K562 (cell line): ENCODE results near the gene MLST8. TPM values are rescaled to one million over a fixed set of nuclear protein-coding genes. Genes with fewer than 3 reads are reported as not detected.
A peak's percentile ranks its signal among the peaks of the same experiment; 100 is the strongest.

ENCODE experiments used
- ADNP ChIP-seq: fragments of 200-800 bp; sonication (Bioruptor generic); IDR thresholded peaks from 2 replicates; pipeline ENCODE4 v1.6.1; 2016; ENCODE audit warnings: missing genetic modification characterization, missing compliant biosample characterization
- ATF7 ChIP-seq: fragments of 450-650 bp; IDR thresholded peaks from 2 replicates; pipeline ENCODE4 v1.7.1; 2014; ENCODE audit warnings: mild to moderate bottlenecking, moderate library complexity
- CBX1 ChIP-seq: sonication (generic); IDR thresholded peaks from 2 replicates; pipeline ENCODE4 v1.6.1; 2016; ENCODE audit warnings: antibody characterized with exemption, low read depth, mild to moderate bottlenecking
- ESRRA ChIP-seq: fragments of 450-650 bp; IDR thresholded peaks from 2 replicates; pipeline ENCODE4 v1.6.1; 2014; ENCODE audit warnings: low read depth, mild to moderate bottlenecking, moderate library complexity, borderline replicate concordance
- ETV1 ChIP-seq: fragments of 450-650 bp; conservative IDR thresholded peaks from 2 replicates; pipeline ENCODE4 v1.6.1; 2016; ENCODE audit warnings: missing genetic modification characterization, control low read depth, low read depth, missing compliant biosample characterization
- HDAC2 ChIP-seq: fragments of 450-650 bp; IDR thresholded peaks from 2 replicates; pipeline ENCODE4 v1.6.1; 2016; ENCODE audit warnings: mild to moderate bottlenecking
- HINFP ChIP-seq: fragments of 450-650 bp; conservative IDR thresholded peaks from 2 replicates; pipeline ENCODE4 v1.6.1; 2016; ENCODE audit warnings: missing genetic modification characterization, low read depth, mild to moderate bottlenecking, control low read depth, missing compliant biosample characterization
- MAZ ChIP-seq, 2 experiments: fragments of 450-650 bp in 1 of 2; sonication (generic) in 1 of 2; formaldehyde crosslinking; IDR thresholded peaks in 1 of 2; conservative IDR thresholded peaks in 1 of 2; 2 replicates each; pipeline versions ENCODE4 v1.4.0 to v1.5.0; 2020; ENCODE audit warnings: mild to moderate bottlenecking in 1 of 2, missing genetic modification reagents in 1 of 2
- NR2F6 ChIP-seq: fragments of 450-650 bp; formaldehyde crosslinking; IDR thresholded peaks from 2 replicates; pipeline ENCODE4 v1.4.0; 2020; ENCODE audit warnings: mild to moderate bottlenecking
- RCOR1 ChIP-seq, 2 experiments: IDR thresholded peaks; 2 replicates each; pipeline ENCODE4 v1.6.1; 2012; ENCODE audit warnings: low read depth in 2 of 2, low read length in 2 of 2, borderline replicate concordance in 1 of 2, improper control_type of control experiment in 1 of 2
- REST ChIP-seq, 2 experiments: fragments of 450-650 bp; formaldehyde crosslinking in 1 of 2; IDR thresholded peaks; 2 replicates each; pipeline versions ENCODE4 v1.4.0 to v1.6.1; 2014 to 2020; ENCODE audit warnings: mild to moderate bottlenecking in 2 of 2, borderline replicate concordance in 1 of 2, low read depth in 1 of 2
- SMC3 ChIP-seq: conservative IDR thresholded peaks from 2 replicates; pipeline ENCODE4 v1.6.1; 2011; ENCODE audit warnings: low read depth, low read length, improper control_type of control experiment; ENCODE audit not compliant: insufficient read depth
- TBP ChIP-seq: optimal IDR thresholded peaks from 2 replicates; pipeline ENCODE3; 2011; ENCODE audit warnings: low read depth, low read length, improper control_type of control experiment
- TFAP4 ChIP-seq: sonication (generic); formaldehyde crosslinking; IDR thresholded peaks from 2 replicates; pipeline ENCODE4 v1.8.0; 2022; ENCODE audit warnings: missing genetic modification reagents, mild to moderate bottlenecking, moderate library complexity, borderline replicate concordance
- THRAP3 ChIP-seq: fragments of 450-650 bp; IDR thresholded peaks from 2 replicates; pipeline ENCODE4 v1.6.1; 2016; ENCODE audit warnings: mild to moderate bottlenecking, inconsistent platforms, borderline replicate concordance
- ZNF140 ChIP-seq: fragments of 250-450 bp; sonication (Bioruptor Pico); IDR thresholded peaks from 2 replicates; pipeline ENCODE4 v1.8.0; 2021; ENCODE audit warnings: moderate library complexity, mild to moderate bottlenecking, inconsistent platforms
- ZNF253 ChIP-seq: fragments of 250-450 bp; sonication (Bioruptor Pico); conservative IDR thresholded peaks from 2 replicates; pipeline ENCODE4 v1.6.1; 2021; ENCODE audit warnings: mild to moderate bottlenecking
- ZNF79 ChIP-seq: fragments of 250-450 bp; sonication (Bioruptor Pico); IDR thresholded peaks from 2 replicates; pipeline ENCODE4 v1.4.0; 2020; ENCODE audit warnings: low read depth, mild to moderate bottlenecking, moderate library complexity
- polyA plus RNA-seq, 8 experiments: library from polyadenylated mRNA; depleted of rRNA in 4 of 8; stranded (reverse) in 5 of 8; unstranded in 3 of 8; fragments of >200 nt; fragmentation: Nextera tagmentation in 2 of 8; fragmentation: Illumina TruSeq in 1 of 8; extraction: Ambion mirVana in 2 of 8; extraction: Trizol in 1 of 8; gene quantifications; 2 replicates each; pipeline versions ENCODE4 v1.2.1 to v1.2.3, GENCODE V29; 2011 to 2014; ENCODE audit warnings: inconsistent platforms in 1 of 8, missing spikeins in 1 of 8
- total RNA-seq, 7 experiments: library from RNA; depleted of rRNA in 6 of 7; stranded (reverse); fragments of >200 nt in 6 of 7; fragmentation: Illumina TruSeq in 2 of 7; extraction: Trizol in 2 of 7; gene quantifications; 2 replicates each; pipeline versions ENCODE4 v1.2.1 to v1.2.3, GENCODE V29; 2011 to 2021; ENCODE audit warnings: low replicate concordance in 1 of 7

MLST8 gene
- total and polyA plus RNA-seq, 9 of the 15 experiments (the other 6 are each of a cell fraction or from before 2014, with no cell fraction given), result 1.5 to 116 (median 43.3) TPM

- TF ChIP-seq ZNF140 (CRISPR knock-in tag) (no peak), REST (IDR thresholded peaks at IDR 0.05; ENCODE audit: borderline replicate concordance) (peak; percentile 75), REST (CRISPR knock-in tag; IDR thresholded peaks at IDR 0.05; ENCODE audit: low read depth) (no peak), ZNF253 (CRISPR knock-in tag) (no peak), MAZ (CRISPR knock-in tag; conservative IDR thresholded peaks at IDR 0.05 in 1 of 2, IDR thresholded peaks at IDR 0.05 in 1 of 2) (peak in 1 of 2 experiments; percentile 49; a peak in 1 of 4 replicates), SMC3 (peak; percentile 48; the same call in 1 of the 2 replicates), ADNP (tag) (peak; percentile 48; the same call in 1 of the 2 replicates), RCOR1 (IDR thresholded peaks at IDR 0.05; ENCODE audit: borderline replicate concordance in 1 of 2, low read depth in 2 of 2, low read length in 2 of 2) (peak in 1 of 2 experiments; percentile 87; a peak in 2 of 4 replicates), ESRRA (peak; percentile 87), CBX1 (peak; percentile 85; the same call in 1 of the 2 replicates), HDAC2 (peak; percentile 92), NR2F6 (CRISPR knock-in tag) (no peak), TBP (peak; percentile 14), ETV1 (tag) (0 out of 2 replicates have a peak, but pooled peaks have one; percentile 7), TFAP4 (CRISPR knock-in tag) (peak; percentile 80), THRAP3 (no peak), ZNF79 (CRISPR knock-in tag) (no peak), ATF7 (0 out of 2 replicates have a peak, but pooled peaks have one; percentile 24), HINFP (tag) (no peak)
Observed at GRCh38 chr16:2194852-2195321, 10.4 kb upstream of the MLST8 start (continued).
